H4 (cell line): ENCODE results near the gene NR3C2. TPM values are rescaled to one million over a fixed set of nuclear protein-coding genes. Genes with fewer than 3 reads are reported as not detected.

Experiments used
- DNase-seq: peaks from one replicate; pipeline ENCODE4 v3.0.0-alpha.2; 2015; ENCODE audit warnings: low spot score
- total RNA-seq: library from RNA; depleted of rRNA; stranded (reverse); fragments of >200 nt; shearing (Covaris generic); gene quantifications from 2 replicates; pipeline ENCODE4 v1.2.3, GENCODE V29; 2014

Gene NR3C2
- total RNA-seq, 1 experiment from 2014 or later, result 1.9 TPM

DNA sequence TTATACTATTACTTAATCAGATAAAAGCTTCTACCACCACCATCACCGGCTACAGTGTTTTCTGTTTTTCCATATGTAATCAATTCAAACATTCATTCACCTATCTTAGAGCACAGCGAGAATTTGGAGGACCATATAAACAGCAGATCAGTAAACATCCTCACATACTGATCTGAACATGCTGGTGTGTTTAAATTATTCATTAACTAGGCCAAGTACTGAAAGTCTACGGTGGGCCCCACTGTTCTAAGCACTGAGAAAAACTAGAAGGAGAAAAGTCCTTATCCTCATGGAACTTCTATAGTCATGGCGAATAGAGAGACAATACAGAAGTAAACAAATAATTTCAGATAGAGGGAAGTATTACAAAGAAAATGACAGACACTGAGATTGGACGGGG is 176.6 kb downstream of the NR3C2 start:
- no peak for DNase-seq

DNA sequence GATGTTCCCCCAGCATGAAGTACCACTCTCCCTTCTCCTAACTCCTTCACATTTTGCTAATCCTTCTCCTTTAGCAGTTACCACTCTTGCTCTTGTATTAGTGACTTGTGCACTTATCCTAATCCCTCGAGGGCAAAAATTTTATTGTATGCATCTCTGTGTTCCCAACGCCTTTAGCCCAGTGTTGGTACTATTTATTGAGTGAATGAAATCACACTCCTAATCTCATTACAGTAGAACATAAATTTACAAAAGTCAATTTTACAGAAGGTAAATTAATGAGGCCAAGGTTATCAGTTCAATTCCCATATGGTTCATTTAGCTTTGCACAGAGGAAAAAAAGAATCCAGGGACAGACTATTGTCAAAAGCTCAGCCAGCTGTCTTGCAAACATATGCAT is 178.4 kb downstream of the NR3C2 start:
- DNase-seq, result no peak

DNA sequence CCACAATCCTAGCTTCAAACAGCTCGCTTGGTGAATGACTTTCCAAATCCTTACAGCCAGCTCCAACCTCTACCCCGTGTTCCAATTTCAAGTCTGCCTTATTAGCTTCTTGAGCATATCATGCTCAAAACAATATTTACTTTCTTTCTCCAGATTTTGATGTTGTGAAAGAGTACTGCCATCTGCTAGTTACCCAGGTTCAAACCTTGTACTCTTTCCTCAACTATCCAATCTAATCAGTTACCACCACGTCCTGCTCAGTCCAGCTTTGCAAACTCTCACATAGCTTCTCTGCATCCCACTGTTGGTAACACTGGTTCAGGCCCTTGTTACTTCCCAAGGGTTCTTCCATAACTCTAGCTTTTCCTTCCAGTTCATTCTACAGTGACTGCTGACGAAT is 179.1 kb downstream of the NR3C2 start:
- no peak for DNase-seq

DNA sequence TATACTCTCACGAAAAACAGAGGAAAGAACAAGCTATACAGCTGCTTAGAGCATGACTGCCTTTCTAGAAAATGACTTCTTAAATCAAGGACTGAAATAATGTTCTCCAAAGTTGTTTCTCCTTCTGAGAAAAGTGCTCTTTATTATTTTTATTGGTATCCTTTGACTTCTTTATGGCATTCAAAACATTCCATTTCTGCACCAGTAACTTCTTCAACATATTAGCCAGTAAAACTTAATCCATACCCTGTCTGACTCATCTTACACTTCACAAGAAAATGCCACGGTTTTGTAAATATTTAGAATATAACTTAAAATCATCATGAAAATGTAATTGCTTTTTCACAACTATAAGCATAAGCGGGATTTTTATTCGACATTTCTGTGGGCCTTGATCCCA is 180.4 kb downstream of the NR3C2 start:
- DNase-seq, result peak; percentile 6

DNA sequence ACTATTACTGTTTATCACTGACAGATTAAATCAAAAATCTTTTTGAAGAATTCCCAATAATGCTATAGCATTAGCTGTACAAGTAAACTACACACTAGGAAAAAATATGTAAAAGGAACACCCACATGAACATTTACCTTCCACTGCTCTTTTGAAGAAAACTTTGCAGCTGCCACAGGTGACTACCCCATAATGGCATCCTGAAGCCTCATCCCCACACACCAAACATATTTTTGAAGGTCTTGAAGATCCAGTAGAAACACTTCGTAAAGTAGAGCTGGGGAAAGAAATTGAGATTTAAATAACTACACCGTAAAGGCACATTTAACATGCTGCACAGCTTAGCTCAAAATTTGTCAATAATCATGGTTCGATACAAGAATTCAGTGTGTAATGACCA is 182.4 kb downstream of the NR3C2 start:
- DNase-seq, result no peak

DNA sequence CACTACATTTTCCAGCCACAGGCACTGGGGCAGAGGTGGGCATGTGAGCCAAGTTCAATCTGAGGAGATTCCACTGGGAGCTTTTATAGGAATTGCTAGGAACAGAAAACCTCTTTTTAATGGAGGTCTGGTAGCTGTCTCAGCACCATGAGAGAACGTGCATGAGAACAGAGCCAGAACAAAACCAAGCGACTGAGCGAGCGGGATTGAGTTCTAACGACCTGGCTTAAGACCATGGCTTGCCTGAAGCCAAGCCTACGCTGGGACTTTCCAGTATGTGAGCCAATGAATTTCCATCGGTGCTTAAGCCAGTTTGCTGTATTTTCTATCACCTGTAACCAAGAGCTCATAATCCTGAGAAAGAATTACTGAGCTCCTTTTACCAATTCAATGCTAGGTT is 183.7 kb downstream of the NR3C2 start:
- no peak for DNase-seq

DNA sequence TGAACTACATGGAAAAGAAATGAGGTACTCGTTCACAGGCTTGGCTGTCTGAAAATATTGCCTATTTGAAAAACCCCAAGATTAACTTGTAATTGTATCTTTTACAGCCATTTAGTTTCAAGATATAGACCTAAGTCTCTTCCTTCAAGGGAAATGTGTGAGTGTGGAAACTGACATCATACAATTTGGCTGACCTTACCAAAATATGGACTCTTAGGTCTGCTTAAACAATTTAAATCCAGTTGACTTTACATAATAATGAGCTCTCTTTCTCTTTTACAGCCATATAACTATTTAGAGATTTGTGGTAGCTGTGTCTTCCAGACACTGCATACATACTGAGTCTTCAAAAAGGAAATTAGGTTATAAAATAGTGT is 186.9 kb downstream of the NR3C2 start:
- no peak for DNase-seq

DNA sequence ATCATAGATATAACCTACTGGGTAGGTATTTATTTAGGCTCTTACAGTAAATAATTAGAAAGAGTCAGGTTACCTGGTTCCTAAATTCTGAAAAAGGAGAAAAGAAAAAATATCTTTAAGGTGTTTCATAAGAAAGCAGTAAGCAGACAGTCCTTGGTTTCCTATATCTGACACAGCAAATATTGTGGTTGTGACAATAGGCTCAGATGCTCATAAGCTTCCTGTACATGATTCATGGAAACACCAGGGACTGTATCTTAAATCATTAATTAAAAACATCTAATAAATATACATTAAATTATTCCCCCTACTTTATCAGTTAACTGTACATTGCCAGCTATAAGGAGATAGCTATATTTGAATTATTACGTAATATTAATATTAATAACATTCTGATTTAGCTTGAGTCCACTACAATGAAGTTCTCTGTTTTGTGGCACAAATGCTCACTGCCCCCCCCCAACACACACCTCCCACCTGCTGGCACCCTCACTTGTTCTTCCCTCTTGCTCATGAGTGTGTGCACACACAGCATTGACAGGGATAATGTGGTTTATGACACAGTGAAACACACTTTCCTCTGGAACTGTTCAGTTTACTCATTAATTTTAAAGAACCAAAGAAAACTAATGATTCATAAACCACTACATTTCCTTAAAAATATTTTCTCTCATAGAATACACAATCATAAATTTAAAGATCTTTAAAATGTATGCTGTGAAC is 187.4 kb downstream of the NR3C2 start:
- DNase-seq, result no peak

DNA sequence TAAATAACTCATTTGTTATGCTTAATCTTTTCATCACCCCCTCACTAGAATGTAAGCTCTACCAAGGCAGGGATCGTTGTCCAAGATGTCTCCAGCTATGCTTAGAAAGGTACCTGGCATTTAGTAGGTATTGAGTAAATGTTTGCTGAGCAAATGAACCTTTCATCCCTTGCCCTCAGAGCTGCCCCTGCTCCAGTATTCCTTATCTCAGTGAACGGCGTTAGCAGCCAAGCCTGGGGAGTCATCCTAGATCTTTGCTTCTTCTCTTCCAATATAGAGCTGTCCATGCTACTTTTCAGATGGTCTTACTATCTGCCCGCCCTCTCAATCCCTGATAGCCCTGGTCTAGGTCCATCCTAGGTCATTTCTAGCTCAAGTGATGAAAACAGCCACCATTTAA is 188.4 kb downstream of the NR3C2 start:
- DNase-seq, result no peak

DNA sequence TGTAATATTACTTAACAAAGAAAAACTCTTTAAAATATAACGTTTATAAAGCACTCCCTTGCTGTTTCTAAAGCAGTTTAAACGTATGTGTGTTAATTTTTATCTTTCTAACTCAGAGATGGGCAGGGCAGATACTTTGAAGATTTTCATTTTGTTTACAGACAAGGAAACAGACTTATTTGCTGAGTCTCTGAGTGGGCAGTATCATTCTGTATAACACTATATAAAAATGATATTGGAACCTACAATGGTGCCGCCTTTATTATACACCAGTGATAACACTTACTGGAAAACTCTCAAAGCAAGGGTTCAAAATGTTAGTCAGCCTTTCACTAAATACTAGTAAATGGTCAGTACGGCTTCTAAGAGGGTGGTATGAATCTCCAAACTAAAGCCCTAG is 193.4 kb downstream of the NR3C2 start:
- no peak for DNase-seq

DNA sequence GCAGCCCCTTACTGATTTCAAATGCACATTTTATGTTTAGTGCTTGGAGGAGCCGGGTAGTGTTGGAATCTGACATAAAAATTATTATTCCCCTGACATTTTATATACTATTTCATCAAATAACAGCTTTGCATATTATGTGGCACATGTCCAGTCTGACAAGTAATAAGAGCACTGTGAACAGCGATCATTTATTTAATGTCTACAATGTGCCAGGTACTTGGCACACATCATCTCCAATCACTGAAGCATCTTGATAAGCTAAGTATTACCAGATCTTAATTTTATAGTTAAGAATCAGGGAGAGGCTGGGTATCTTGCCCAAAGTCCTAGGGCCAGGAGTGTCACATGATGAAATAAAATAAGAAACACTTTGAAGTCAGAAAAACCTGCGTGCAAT is 197.2 kb downstream of the NR3C2 start:
- DNase-seq, result no peak

DNA sequence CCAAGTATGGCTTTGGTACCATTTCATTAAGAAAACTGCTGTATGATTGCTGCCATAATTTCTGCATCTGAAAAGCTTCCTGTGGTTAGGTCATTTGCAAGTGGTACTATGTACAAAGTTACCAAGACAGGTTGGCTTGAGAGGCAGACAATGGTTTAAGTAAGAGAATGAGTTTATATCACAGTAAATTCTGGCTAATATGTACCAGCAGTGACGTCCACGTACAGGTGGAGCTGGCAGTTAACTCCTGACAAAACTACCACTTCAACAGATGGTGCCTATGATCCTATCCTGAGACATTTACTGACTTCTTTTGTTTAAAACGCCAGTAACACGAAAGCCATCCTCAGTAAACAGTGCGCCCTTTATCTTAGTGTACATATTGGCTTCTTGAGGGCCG is 198.4 kb downstream of the NR3C2 start:
- no peak for DNase-seq

DNA sequence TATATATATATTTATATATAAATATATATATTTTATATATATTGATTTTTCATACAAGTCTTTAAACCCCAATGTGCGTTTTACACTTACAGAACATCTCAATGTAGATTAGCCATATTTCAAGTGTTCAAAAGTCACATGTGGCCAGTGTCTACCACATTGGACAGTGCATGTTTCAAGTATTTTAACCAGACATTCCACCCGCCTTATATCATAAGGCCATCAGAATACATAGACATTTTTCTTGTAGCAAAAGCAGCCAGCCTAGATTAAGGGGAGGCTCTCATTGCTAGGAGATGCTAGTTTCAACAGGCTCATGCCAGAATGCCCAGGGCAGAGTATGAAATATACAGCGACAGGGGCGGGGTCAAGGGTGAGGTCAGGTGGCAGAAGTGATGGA is 202.0 kb downstream of the NR3C2 start:
- no peak for DNase-seq

DNA sequence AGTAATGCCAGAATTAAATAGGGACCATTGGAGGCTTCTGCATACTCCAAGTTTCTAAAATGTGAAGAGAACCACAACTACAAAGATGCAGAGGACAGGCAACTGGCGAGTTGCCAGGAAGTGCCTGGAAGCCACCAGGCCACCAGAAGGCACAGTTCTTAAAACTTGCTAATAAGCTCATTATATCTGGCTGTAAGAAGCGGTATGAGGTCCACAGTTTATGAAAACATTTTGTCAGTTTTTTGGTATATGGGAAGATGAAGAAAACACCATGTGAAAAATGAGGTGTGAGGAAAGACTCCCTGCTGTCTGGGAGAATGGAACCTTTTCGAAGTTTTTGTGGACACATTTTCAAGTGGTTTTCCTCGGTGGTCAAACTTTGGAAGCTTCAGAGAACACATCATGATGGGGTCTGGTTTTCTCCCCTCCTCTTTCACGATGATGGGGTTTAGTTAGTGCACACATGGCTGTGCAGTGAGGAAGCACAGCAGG is 202.7 kb downstream of the NR3C2 start:
- no peak for DNase-seq

DNA sequence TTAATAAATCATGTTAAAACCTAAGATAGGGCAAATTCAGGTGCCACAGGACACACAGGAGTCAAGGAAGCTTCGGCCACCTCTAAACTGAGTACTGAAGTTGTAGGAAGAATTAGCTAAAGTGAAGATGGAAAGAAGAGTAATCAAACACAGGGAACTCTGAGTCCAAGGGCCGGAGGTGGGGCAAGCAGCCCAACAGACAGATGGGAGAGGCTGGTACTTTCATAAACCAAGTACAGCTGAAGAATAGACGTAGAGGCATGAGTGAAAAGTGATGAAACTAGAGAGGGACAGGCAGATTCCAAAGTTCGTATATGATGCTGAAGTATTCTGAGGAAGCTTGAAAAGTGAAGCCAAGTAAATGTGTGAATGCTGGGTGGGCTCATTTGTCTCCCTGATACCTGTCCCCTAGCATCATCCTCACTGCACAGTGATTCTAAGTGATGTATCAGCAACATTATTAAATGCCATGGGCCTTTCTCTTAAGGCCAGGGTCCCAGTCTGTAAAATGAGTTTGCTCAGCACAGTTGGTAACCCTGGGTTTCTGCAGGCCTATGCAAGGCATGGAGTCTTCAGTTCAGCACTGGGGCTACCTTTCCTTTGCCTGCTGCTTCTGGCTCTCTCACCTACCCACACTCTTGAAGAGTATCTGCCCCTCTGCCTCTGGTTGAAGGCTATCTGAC is 203.3 kb downstream of the NR3C2 start:
- no peak for DNase-seq

DNA sequence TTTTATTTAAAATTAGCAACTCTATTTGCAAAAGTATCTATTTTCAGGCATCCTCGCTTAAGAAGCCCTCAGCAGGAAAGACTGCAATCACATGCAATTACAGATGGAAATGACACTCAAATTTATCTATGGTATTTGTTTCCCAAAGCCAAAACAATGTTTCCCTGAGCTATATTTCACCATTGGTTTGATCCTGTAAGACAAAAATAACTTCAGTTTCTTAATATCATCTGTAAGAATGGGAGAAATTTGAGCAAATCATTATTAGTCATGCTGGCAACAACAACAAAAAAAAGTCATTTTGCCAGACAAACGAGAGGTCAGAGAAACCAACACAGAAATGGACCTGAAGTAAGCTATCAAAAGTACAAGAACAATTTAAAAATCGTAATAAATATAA is 204.1 kb downstream of the NR3C2 start:
- no peak for DNase-seq

DNA sequence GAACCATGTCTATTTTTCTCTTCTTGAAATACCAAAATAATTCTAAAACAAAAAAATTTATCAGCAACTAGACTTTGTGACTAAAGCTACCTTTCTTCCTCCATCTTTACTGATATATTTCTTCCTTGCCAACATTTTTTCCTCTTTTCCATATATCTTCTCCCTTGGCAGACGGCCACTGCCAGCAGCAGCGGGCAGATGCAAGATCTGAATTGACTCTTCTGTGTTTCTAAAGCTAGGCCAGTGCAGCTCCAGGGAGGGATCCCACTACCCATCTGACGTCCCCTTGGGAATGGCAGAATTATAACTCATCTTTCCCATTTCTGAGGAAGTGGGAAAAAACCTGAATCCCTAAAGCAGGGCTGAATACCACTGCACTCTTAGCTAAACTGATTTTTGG is 206.4 kb downstream of the NR3C2 start:
- DNase-seq, result no peak

DNA sequence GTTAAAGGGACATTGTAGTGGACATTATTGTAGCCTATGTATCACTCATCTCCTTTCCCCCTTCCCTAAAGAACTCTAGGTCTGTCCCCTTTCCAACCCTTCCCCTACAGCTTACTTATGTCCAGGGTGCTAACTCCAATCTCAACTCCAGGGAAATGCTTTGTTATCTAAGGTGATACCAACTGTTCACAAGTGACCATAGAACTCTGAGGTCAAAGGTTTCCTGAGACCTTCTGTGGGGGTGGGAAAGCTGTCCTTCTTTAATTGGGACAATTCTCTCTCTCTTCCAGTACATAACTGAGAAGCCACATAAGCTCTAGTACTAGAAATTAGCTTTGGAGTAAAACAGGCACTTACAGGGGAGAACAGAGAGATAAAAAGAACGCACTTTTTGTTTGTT is 212.4 kb downstream of the NR3C2 start:
- DNase-seq, result no peak

DNA sequence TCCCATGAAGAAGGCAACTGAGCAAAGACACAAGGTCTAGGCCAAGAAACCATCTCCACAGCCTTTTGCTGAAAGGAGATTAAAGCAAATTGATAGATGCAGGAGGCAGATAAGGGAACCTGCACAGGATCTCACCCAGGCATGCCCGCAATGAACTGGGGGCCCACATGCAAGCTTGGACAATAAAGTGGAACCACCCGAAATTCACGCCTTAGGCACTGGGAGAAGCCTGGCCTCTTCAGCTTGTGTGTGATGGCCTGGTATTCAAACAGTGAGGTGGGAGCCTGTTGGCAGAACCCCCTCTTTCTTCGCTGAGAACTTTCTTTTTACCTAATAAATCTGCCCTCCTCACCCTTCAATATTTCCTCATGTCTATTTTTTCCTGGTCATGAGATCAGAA is 213.2 kb downstream of the NR3C2 start:
- no peak for DNase-seq

DNA sequence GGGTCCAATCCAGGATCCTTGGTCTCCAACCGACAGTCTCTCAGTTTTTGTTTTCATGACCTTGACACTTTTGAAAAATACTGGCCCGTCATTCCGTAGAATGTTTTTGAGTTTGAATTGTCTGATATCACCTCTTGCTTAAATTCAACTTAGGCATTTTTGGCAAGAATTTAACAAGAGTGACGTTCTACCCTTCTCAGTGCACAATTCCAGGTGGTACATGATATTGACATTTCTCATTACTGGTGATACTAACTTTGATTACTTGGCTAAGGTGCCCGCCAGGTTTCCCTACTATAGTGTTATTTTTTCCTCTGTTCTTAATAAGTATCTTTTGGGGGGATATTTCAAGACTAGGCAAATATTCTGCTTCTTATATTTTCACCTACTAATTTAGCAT is 215.1 kb downstream of the NR3C2 start:
- DNase-seq, result no peak

DNA sequence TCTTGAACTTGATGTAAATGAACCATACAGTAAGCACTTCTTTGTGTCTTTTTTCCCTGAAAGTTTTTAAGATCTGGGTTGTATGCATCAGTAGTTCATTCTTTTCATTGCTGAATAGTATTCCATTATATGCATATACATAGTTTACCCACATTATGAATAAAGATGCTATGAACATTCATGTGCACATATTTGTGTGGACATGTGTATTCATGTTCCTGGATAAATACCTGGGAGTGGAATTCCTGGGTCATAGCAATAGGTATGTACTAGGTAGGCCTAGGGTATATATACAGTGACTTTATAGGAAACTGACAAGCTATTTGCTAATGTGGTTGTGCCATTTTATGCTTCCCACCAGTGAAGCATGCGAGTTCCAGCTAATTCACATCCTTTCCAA is 215.9 kb downstream of the NR3C2 start:
- DNase-seq, result no peak

DNA sequence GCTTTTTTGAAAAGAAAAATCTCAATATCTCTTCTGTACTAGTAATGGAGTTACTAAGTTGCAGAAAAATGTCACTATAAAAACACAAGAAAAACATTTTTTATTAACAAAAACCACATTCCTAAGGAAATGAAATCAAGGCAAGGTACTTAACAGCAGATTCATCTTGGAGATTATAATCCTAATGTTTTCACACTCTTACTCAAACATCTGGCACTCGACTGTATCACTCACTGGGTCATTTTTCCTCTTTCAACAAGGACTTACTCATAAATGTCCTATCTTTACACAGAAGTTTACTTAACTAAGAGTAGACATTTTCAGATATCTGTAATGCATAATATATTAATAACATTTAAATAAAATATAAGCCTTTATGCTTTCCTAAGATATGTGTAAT is 216.6 kb downstream of the NR3C2 start:
- DNase-seq, result no peak

DNA sequence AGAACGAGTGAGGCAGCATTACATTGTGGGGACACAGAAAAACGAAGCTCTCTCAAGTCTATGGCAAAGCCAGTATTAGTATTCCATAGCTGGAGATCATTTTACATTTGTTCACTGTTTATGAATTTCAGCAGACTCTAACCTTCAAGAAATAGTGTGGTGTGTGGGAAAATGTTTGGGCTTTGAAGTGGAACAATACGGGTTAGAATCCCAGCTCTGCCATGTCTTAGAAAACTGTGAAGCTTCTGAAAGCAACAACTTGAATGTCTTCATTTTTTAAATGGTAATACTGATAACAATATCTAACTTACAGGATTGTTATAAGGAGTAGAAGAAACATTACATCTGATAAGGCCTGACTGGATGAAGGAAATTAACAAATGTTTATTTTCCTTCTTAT is 217.7 kb downstream of the NR3C2 start:
- DNase-seq, result no peak
